IMR-90 (cell line): ENCODE measurements around the gene PIEZO2.

Experiments used
- BHLHE40 ChIP-seq: fragments of 150-350 bp; IDR thresholded peaks from 2 replicates; pipeline ENCODE4 v1.6.1; 2016; ENCODE audit warnings: mild to moderate bottlenecking, low read depth, low read length
- CTCF ChIP-seq: conservative IDR thresholded peaks from 2 replicates; pipeline ENCODE4 v1.5.1; 2012; ENCODE audit warnings: mild to moderate bottlenecking, low read depth, low read length, improper control_type of control experiment
- MAZ ChIP-seq: IDR thresholded peaks from 2 replicates; pipeline ENCODE4 v1.6.1; 2012; ENCODE audit warnings: low read depth, mild to moderate bottlenecking, low read length, improper control_type of control experiment, moderate library complexity, borderline replicate concordance
- MXI1 ChIP-seq: IDR thresholded peaks from 2 replicates; pipeline ENCODE4 v1.6.1; 2012; ENCODE audit warnings: low read depth, mild to moderate bottlenecking, low read length, moderate library complexity, borderline replicate concordance
- NFE2L2 ChIP-seq: fragments of 150-350 bp; IDR thresholded peaks from 2 replicates; pipeline ENCODE4 v1.6.1; 2016; ENCODE audit warnings: low read depth, mild to moderate bottlenecking, low read length
- POLR2A ChIP-seq: IDR thresholded peaks from 2 replicates; pipeline ENCODE4 v1.6.1; 2012; ENCODE audit warnings: mild to moderate bottlenecking, low read depth, low read length
- RAD21 ChIP-seq: IDR thresholded peaks from 2 replicates; pipeline ENCODE4 v1.6.1; 2012; ENCODE audit warnings: low read length, improper control_type of control experiment
- RFX5 ChIP-seq: IDR thresholded peaks from 2 replicates; pipeline ENCODE4 v1.8.0; 2012; ENCODE audit warnings: low read depth, mild to moderate bottlenecking, low read length, moderate library complexity
- SMC3 ChIP-seq: fragments of 150-350 bp; IDR thresholded peaks from 2 replicates; pipeline ENCODE4 v1.6.1; 2016; ENCODE audit warnings: low read depth, mild to moderate bottlenecking, antibody characterized with exemption, low read length, moderate library complexity
- TF ChIP-seq, protein P1 (sequence below): fragments of 150-350 bp; IDR thresholded peaks from 2 replicates; pipeline ENCODE4 v1.6.1; 2017; ENCODE audit warnings: mild to moderate bottlenecking, antibody characterized with exemption, low read length, low read depth

GRCh38 chr18:11004294-11004693 lies 145.1 kb downstream of the PIEZO2 start:
- TF ChIP-seq CTCF (no peak), MXI1 (no peak), RFX5 (no peak), NFE2L2 (no peak), BHLHE40 (no peak), POLR2A (no peak), SMC3 (no peak), RAD21 (no peak), MAZ (no peak)
- TF ChIP-seq, protein P1, sequence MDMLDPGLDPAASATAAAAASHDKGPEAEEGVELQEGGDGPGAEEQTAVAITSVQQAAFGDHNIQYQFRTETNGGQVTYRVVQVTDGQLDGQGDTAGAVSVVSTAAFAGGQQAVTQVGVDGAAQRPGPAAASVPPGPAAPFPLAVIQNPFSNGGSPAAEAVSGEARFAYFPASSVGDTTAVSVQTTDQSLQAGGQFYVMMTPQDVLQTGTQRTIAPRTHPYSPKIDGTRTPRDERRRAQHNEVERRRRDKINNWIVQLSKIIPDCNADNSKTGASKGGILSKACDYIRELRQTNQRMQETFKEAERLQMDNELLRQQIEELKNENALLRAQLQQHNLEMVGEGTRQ = no peak
